Measurements from ENCODE around the gene TP53BP1. TPM values are rescaled to one million over a fixed set of nuclear protein-coding genes. Genes with fewer than 3 reads are reported as not detected.

TP53BP1 gene
- total RNA-seq, 1 donor from 2014 or later = 138 TPM

GRCh38 chr15:43441316-43441715 is 51.6 kb downstream of the TP53BP1 start:
- Mint-ChIP-seq H3K27ac (no peak overlapping the region), H3K4me3 (ENCODE audit: low read depth) (no peak overlapping the region), H3K36me3 (ENCODE audit: insufficient read depth) (peaks cover 20% of the 10 kb centered on the region), H3K9me3 (ENCODE audit: low read depth) (no peaks in the 10 kb centered on the region), H3K4me1 (ENCODE audit: low read depth) (no peaks in the 10 kb centered on the region), H3K27me3 (no peaks in the 10 kb centered on the region)
- no peak for DNase-seq (ENCODE audit: low spot score, unreplicated experiment)
- no peak for TF ChIP-seq CTCF (IDR thresholded peaks at IDR 0.05; ENCODE audit: unreplicated experiment)

DNA sequence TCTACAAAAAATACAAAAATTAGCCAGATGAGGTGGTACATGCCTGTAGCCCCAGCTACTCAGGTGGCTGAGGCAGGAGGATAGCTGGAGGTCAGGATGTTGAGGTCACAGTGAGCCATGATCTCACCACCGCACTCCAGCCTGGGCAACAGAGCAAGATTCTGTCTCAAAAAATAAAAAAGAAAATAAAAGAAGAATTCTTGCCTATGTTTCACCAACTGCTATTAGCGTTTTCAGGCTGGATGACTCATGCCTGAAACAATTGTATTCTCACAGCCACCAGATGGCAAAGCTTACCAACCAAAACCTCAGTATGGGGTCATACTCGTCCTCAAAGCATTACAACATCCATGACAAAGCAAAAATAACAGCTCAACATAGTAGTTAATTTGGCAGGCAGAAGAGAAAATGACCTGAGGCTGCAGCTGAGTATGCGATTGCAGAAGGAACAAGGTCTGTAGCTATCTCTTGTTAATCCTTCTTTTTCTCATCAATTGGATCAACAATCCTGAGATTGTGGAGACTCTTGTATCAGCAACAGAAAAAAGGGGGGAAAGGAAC is 52.2 kb downstream of the TP53BP1 start:
- H3K27me3 Mint-ChIP-seq = no peaks in the 10 kb centered on the region
- no peak for TF ChIP-seq CTCF (IDR thresholded peaks at IDR 0.05; ENCODE audit: unreplicated experiment)
- H3K36me3 Mint-ChIP-seq (ENCODE audit: insufficient read depth) = peaks cover 22% of the 10 kb centered on the region
- H3K4me1 Mint-ChIP-seq (ENCODE audit: low read depth) = no peaks in the 10 kb centered on the region
- no peak for DNase-seq (ENCODE audit: low spot score, unreplicated experiment)
- H3K9me3 Mint-ChIP-seq (ENCODE audit: low read depth) = no peaks in the 10 kb centered on the region
- H3K4me3 Mint-ChIP-seq (ENCODE audit: low read depth) = no peak overlapping the region
- H3K27ac Mint-ChIP-seq = peak overlapping the region; percentile 6

GRCh38 chr15:43439268-43439667 is 53.7 kb downstream of the TP53BP1 start:
- DNase-seq (ENCODE audit: low spot score, unreplicated experiment) = no peak
- H3K4me3 Mint-ChIP-seq (ENCODE audit: low read depth) = no peak overlapping the region
- H3K27me3 Mint-ChIP-seq = no peaks in the 10 kb centered on the region
- no peak for TF ChIP-seq CTCF (IDR thresholded peaks at IDR 0.05; ENCODE audit: unreplicated experiment)
- no peaks in the 10 kb centered on the region for H3K4me1 Mint-ChIP-seq (ENCODE audit: low read depth)
- peaks cover 21% of the 10 kb centered on the region for H3K36me3 Mint-ChIP-seq (ENCODE audit: insufficient read depth)
- H3K9me3 Mint-ChIP-seq (ENCODE audit: low read depth) = no peaks in the 10 kb centered on the region
- H3K27ac Mint-ChIP-seq = no peak overlapping the region

DNA sequence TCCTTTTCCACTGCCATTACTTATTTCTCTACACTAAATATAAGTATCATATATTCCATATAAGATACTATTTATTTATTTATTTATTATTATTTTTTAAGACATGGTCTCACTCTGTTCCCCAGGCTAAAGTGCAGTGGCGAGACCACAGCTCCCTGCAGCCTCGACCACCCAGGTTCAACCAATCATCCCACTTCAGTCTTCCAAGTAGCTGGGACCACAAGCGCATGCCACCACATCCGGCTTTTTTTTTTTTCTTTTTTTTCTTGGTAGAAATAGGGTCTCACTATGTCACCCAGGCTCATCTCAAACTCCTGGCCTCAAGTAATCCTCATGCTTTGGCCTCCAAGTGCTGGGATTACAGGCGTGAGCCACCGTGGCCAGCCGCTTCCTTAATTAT is 56.6 kb downstream of the TP53BP1 start:
- Mint-ChIP-seq H3K27me3 (no peaks in the 10 kb centered on the region), H3K4me1 (ENCODE audit: low read depth) (no peaks in the 10 kb centered on the region), H3K9me3 (ENCODE audit: low read depth) (no peaks in the 10 kb centered on the region), H3K4me3 (ENCODE audit: low read depth) (no peak overlapping the region), H3K27ac (no peak overlapping the region), H3K36me3 (ENCODE audit: insufficient read depth) (peaks cover 24% of the 10 kb centered on the region)
- DNase-seq (ENCODE audit: low spot score, unreplicated experiment) = no peak
- TF ChIP-seq CTCF (IDR thresholded peaks at IDR 0.05; ENCODE audit: unreplicated experiment) = no peak

- Mint-ChIP-seq H3K36me3 (ENCODE audit: insufficient read depth) (peaks cover 17% of the 10 kb centered on the region), H3K27ac (peak overlapping the region; percentile 49), H3K4me1 (ENCODE audit: low read depth) (no peaks in the 10 kb centered on the region), H3K9me3 (ENCODE audit: low read depth) (no peaks in the 10 kb centered on the region), H3K4me3 (ENCODE audit: low read depth) (no peak overlapping the region), H3K27me3 (no peaks in the 10 kb centered on the region)
- no peak for DNase-seq (ENCODE audit: low spot score, unreplicated experiment)
- TF ChIP-seq CTCF (IDR thresholded peaks at IDR 0.05; ENCODE audit: unreplicated experiment) = no peak
Measured at GRCh38 chr15:43434446-43434845, 58.5 kb downstream of the TP53BP1 start.
